ENCODE measurements around the gene ATM.
"Not testable (repeated sequence)": the region's sequence is repeated elsewhere in the genome, so short reads cannot be mapped to it uniquely, and the experiment has no call there.

ATM gene

GRCh38 chr11:108286956-108287355 is 64.1 kb downstream of the ATM start:
- TF ChIP-seq FOXK2 (IDR thresholded peaks at IDR 0.05): no peak
- no peak for TF ChIP-seq SP1 (IDR thresholded peaks at IDR 0.05)
- no peak for TF ChIP-seq ELF4 (IDR thresholded peaks at IDR 0.05)
- no peak for TF ChIP-seq PKNOX1 (IDR thresholded peaks at IDR 0.05)
- no peak for TF ChIP-seq HDGF (IDR thresholded peaks at IDR 0.05; ENCODE audit: borderline replicate concordance)
- no peak for TF ChIP-seq SUZ12 (IDR thresholded peaks at IDR 0.05)
- TF ChIP-seq FOXM1 (IDR thresholded peaks at IDR 0.05; ENCODE audit: borderline replicate concordance): no peak
- TF ChIP-seq TARDBP (IDR thresholded peaks at IDR 0.05): no peak
- TF ChIP-seq LEF1 (IDR thresholded peaks at IDR 0.05; ENCODE audit: borderline replicate concordance): no peak
- no peak for TF ChIP-seq ARNT (IDR thresholded peaks at IDR 0.05)
- no peak for TF ChIP-seq CTBP1 (IDR thresholded peaks at IDR 0.05; ENCODE audit: borderline replicate concordance)
- TF ChIP-seq NFRKB (IDR thresholded peaks at IDR 0.05): no peak
- TF ChIP-seq ZNF384 (IDR thresholded peaks at IDR 0.05): no peak
- no peak for TF ChIP-seq BHLHE40 (IDR thresholded peaks at IDR 0.05; ENCODE audit: borderline replicate concordance)
- no peak for TF ChIP-seq L3MBTL2 (conservative IDR thresholded peaks at IDR 0.05)
- TF ChIP-seq FOXA1 (IDR thresholded peaks at IDR 0.05): no peak
- CTCF ChIA-PET: no interaction called here
- no peak for DNase-seq (ENCODE audit: extremely low spot score)
- POLR2A ChIA-PET: no interaction called here

GRCh38 chr11:108289066-108289465 is 66.2 kb downstream of the ATM start:
- CTCF ChIA-PET; POLR2A ChIA-PET; DNase-seq (ENCODE audit: extremely low spot score): not testable (repeated sequence)

- DNase-seq (ENCODE audit: extremely low spot score): no peak
- POLR2A ChIA-PET: no interaction called here
- TF ChIP-seq L3MBTL2 (conservative IDR thresholded peaks at IDR 0.05): no peak
- no peak for TF ChIP-seq CTBP1 (IDR thresholded peaks at IDR 0.05; ENCODE audit: borderline replicate concordance)
- CTCF ChIA-PET: no interaction called here
Observed at GRCh38 chr11:108289699-108290098, 66.8 kb downstream of the ATM start.

- CTCF ChIA-PET: no interaction called here
- TF ChIP-seq SP1 (IDR thresholded peaks at IDR 0.05) (no peak), L3MBTL2 (conservative IDR thresholded peaks at IDR 0.05) (no peak)
Observed at GRCh38 chr11:108293229-108293628, 70.4 kb downstream of the ATM start.

GRCh38 chr11:108302121-108302785 is 79.4 kb downstream of the ATM start:
- POLR2A ChIA-PET: no interaction called here
- no peak for DNase-seq (ENCODE audit: extremely low spot score)

More at GRCh38 chr11:108293229-108293628, 70.4 kb downstream of the ATM start:
- POLR2A ChIA-PET: no interaction called here
- DNase-seq (ENCODE audit: extremely low spot score): no peak

GRCh38 chr11:108307751-108308150 is 84.9 kb downstream of the ATM start:
- no peak for TF ChIP-seq FOXA1 (IDR thresholded peaks at IDR 0.05)
- TF ChIP-seq NFRKB (IDR thresholded peaks at IDR 0.05): no peak
- no peak for TF ChIP-seq ARNT (IDR thresholded peaks at IDR 0.05)
- TF ChIP-seq ELF4 (IDR thresholded peaks at IDR 0.05): no peak
- no peak for TF ChIP-seq SUZ12 (IDR thresholded peaks at IDR 0.05)
- no peak for TF ChIP-seq ZNF384 (IDR thresholded peaks at IDR 0.05)
- POLR2A ChIA-PET: no interaction called here
- DNase-seq (ENCODE audit: extremely low spot score): no peak
- CTCF ChIA-PET: no interaction called here

More at GRCh38 chr11:108302121-108302785, 79.4 kb downstream of the ATM start:
- TF ChIP-seq LEF1 (IDR thresholded peaks at IDR 0.05; ENCODE audit: borderline replicate concordance): no peak
- TF ChIP-seq PKNOX1 (IDR thresholded peaks at IDR 0.05): no peak
- no peak for TF ChIP-seq FOXK2 (IDR thresholded peaks at IDR 0.05)
- no peak for TF ChIP-seq ZNF384 (IDR thresholded peaks at IDR 0.05)
- TF ChIP-seq NFRKB (IDR thresholded peaks at IDR 0.05): no peak
- no peak for TF ChIP-seq L3MBTL2 (conservative IDR thresholded peaks at IDR 0.05)
- no peak for TF ChIP-seq HDGF (IDR thresholded peaks at IDR 0.05; ENCODE audit: borderline replicate concordance)
- no peak for TF ChIP-seq FOXA1 (IDR thresholded peaks at IDR 0.05)
- CTCF ChIA-PET: no interaction called here

GRCh38 chr11:108313444-108313843 is 90.6 kb downstream of the ATM start:
- CTCF ChIA-PET: no interaction called here
- POLR2A ChIA-PET: no interaction called here

GRCh38 chr11:108316061-108316460 is 93.2 kb downstream of the ATM start:
- ChIA-PET CTCF (no interaction called here), POLR2A (no interaction called here)
- DNase-seq (ENCODE audit: extremely low spot score): no peak
- TF ChIP-seq FOXA1 (IDR thresholded peaks at IDR 0.05): no peak
- TF ChIP-seq LEF1 (IDR thresholded peaks at IDR 0.05; ENCODE audit: borderline replicate concordance): no peak
- TF ChIP-seq FOXK2 (IDR thresholded peaks at IDR 0.05): no peak
- TF ChIP-seq SUZ12 (IDR thresholded peaks at IDR 0.05): no peak
- TF ChIP-seq ELF4 (IDR thresholded peaks at IDR 0.05): no peak
- TF ChIP-seq SP1 (IDR thresholded peaks at IDR 0.05): no peak
- no peak for TF ChIP-seq BHLHE40 (IDR thresholded peaks at IDR 0.05; ENCODE audit: borderline replicate concordance)
- no peak for TF ChIP-seq ZNF384 (IDR thresholded peaks at IDR 0.05)
- TF ChIP-seq L3MBTL2 (conservative IDR thresholded peaks at IDR 0.05): no peak
- no peak for TF ChIP-seq PKNOX1 (IDR thresholded peaks at IDR 0.05)
- TF ChIP-seq HDGF (IDR thresholded peaks at IDR 0.05; ENCODE audit: borderline replicate concordance): no peak
- TF ChIP-seq NFRKB (IDR thresholded peaks at IDR 0.05): no peak
- no peak for TF ChIP-seq FOXM1 (IDR thresholded peaks at IDR 0.05; ENCODE audit: borderline replicate concordance)

More at GRCh38 chr11:108313444-108313843, 90.6 kb downstream of the ATM start:
- DNase-seq (ENCODE audit: extremely low spot score): no peak
- TF ChIP-seq ARNT (IDR thresholded peaks at IDR 0.05) (no peak), L3MBTL2 (conservative IDR thresholded peaks at IDR 0.05) (no peak)

Measured in HEK293T (cell line).